Neural crest cell (in vitro differentiated cells): ENCODE measurements around the gene ZNF669. TPM values are rescaled to one million over a fixed set of nuclear protein-coding genes. Genes with fewer than 3 reads are reported as not detected.
A peak's percentile ranks its signal among the peaks of the same experiment; 100 is the strongest.
"Not testable (repeated sequence)": the region's sequence is repeated elsewhere in the genome, so short reads cannot be mapped to it uniquely, and the experiment has no call there.

Experiments used
- DNase-seq: peaks from one replicate; pipeline ENCODE4 v3.0.0; 2021; ENCODE audit warnings: low read depth, mixed read lengths, low spot score
- H3K27ac Mint-ChIP-seq: one replicate; pipeline ENCODE4 v1.8.0; 2021; ENCODE audit warnings: mild to moderate bottlenecking, mixed read lengths; ENCODE audit not compliant: unreplicated experiment
- H3K27me3 Mint-ChIP-seq: 2 replicates; pipeline ENCODE4 v1.8.0; 2021; ENCODE audit warnings: low read depth, mild to moderate bottlenecking, mixed read lengths
- H3K36me3 Mint-ChIP-seq: 2 replicates; pipeline ENCODE4 v1.8.0; 2021; ENCODE audit warnings: low read depth, mild to moderate bottlenecking, mixed read lengths
- H3K4me1 Mint-ChIP-seq: 2 replicates; pipeline ENCODE4 v1.8.0; 2021; ENCODE audit warnings: mixed read lengths
- H3K4me3 Mint-ChIP-seq: one replicate; pipeline ENCODE4 v1.8.0; 2021; ENCODE audit warnings: mild to moderate bottlenecking, mixed read lengths
- H3K9me3 Mint-ChIP-seq: 2 replicates; pipeline ENCODE4 v1.8.0; 2021; ENCODE audit warnings: mixed read lengths
- CTCF ChIP-seq: fragments of 200-600 bp; sonication (generic); conservative IDR thresholded peaks from 2 replicates; pipeline ENCODE4 v1.5.0; 2021; ENCODE audit warnings: antibody characterized with exemption, mild to moderate bottlenecking
- total RNA-seq: library from RNA; stranded (reverse); gene quantifications from 2 replicates; pipeline ENCODE4 v1.2.1, GENCODE V29; 2021

The ZNF669 gene
- total RNA-seq, 1 donor from 2014 or later: 19.8 TPM

GRCh38 chr1:247131236-247131635 lies 27.1 kb upstream of the ZNF669 start:
- Mint-ChIP-seq H3K27me3 (no peaks in the 10 kb centered on the region), H3K9me3 (peaks cover 15% of the 10 kb centered on the region), H3K4me3 (no peak overlapping the region), H3K36me3 (peaks cover 59% of the 10 kb centered on the region), H3K27ac (no peak overlapping the region), H3K4me1 (peaks cover 8% of the 10 kb centered on the region)
- no peak for DNase-seq
- no peak for TF ChIP-seq CTCF

- not testable (repeated sequence) for DNase-seq, H3K4me1 Mint-ChIP-seq, H3K9me3 Mint-ChIP-seq, H3K27me3 Mint-ChIP-seq
- H3K27ac Mint-ChIP-seq: peak overlapping the region; percentile 88
- H3K36me3 Mint-ChIP-seq: peaks cover 36% of the 10 kb centered on the region
- peak overlapping the region; percentile 97 for H3K4me3 Mint-ChIP-seq
Measured at GRCh38 chr1:247127519-247128282, 23.5 kb upstream of the ZNF669 start.

- not testable (repeated sequence) for H3K27ac Mint-ChIP-seq, DNase-seq, H3K27me3 Mint-ChIP-seq, H3K4me3 Mint-ChIP-seq, H3K4me1 Mint-ChIP-seq, H3K9me3 Mint-ChIP-seq
- peaks cover 27% of the 10 kb centered on the region for H3K36me3 Mint-ChIP-seq
Measured at GRCh38 chr1:247126601-247127000, 22.4 kb upstream of the ZNF669 start.

DNA sequence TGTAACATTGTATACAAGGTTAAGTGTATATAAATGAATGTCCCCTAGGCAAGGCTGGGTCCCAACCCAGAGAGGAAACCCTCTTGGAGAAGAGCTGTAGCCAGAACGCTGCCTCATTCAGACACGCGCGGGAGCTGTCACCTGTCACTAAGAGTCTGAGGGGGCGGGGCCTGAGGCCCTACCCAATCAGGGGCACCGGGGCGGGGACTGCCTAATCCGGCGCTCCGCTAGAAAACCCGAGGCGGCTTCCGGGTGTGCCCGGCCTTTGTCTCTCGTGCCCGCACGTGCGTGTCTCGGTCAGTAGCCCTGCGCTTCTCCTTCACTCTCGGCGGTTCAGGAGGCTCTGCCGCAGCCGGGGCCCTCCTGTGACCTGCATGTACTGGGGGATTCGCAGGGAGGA lies 22.0 kb upstream of the ZNF669 start:
- H3K4me1 Mint-ChIP-seq, H3K27ac Mint-ChIP-seq, H3K27me3 Mint-ChIP-seq, H3K4me3 Mint-ChIP-seq, DNase-seq, H3K9me3 Mint-ChIP-seq: not testable (repeated sequence)
- peaks cover 27% of the 10 kb centered on the region for H3K36me3 Mint-ChIP-seq

- Mint-ChIP-seq H3K4me1 (no peaks in the 10 kb centered on the region), H3K27ac (no peak overlapping the region), H3K9me3 (peaks cover 3% of the 10 kb centered on the region), H3K27me3 (no peaks in the 10 kb centered on the region), H3K36me3 (peaks cover 12% of the 10 kb centered on the region), H3K4me3 (no peak overlapping the region)
- no peak for TF ChIP-seq CTCF
- no peak for DNase-seq
Measured at GRCh38 chr1:247121382-247121781, 17.2 kb upstream of the ZNF669 start.

- DNase-seq, H3K4me1 Mint-ChIP-seq, H3K4me3 Mint-ChIP-seq, H3K27ac Mint-ChIP-seq, H3K9me3 Mint-ChIP-seq, H3K27me3 Mint-ChIP-seq: not testable (repeated sequence)
- peaks cover 12% of the 10 kb centered on the region for H3K36me3 Mint-ChIP-seq
Measured at GRCh38 chr1:247120408-247120668, 16.2 kb upstream of the ZNF669 start.

DNA sequence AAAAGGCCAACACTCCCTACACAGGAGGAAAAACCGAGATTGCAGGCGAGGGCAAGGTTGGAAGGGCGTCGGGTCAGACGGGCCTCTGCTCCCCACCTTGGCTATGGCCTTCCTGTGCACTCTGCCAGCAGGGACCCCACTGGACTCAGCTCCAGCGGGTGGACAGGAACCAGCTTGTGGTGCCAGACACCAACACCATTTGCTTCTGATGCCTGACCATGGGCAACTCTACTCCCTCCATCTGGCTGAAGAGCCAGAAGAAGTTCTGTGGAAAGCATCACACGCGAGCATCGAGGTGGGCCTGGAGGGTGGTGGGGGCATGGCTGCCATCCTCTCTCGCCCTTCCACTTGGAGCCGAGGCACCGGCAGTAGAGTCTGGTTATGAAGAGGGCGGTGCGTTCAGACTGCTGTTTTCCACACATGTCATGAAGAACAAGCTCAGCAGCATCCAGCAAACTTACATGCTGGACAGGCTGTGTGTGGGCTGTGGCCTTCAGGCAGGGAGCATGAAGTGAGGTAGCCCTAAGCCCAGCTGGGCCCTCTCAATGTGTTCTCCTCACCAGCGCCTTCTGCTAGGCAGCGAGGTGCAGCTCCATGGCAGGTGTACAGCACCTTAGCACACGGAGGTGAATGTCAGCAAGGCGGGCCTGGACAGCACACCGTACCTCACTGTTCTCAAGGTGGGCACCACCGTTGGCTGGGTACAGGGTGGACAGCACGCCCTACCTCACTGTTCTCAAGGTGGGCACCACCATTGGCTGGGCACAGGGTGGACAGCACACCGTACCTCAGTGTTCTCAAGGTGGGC lies 15.6 kb upstream of the ZNF669 start:
- no peak for TF ChIP-seq CTCF
- Mint-ChIP-seq H3K4me3 (no peak overlapping the region), H3K4me1 (no peaks in the 10 kb centered on the region), H3K27ac (no peak overlapping the region), H3K27me3 (peaks cover 3% of the 10 kb centered on the region), H3K36me3 (peaks cover 10% of the 10 kb centered on the region), H3K9me3 (peaks cover 3% of the 10 kb centered on the region)
- no peak for DNase-seq
